NCI-H146 treated with DMSO at 0.1 percent for 48 hours (cell line): ENCODE measurements around the gene PCSK1.
"Not testable (repeated sequence)": the region's sequence is repeated elsewhere in the genome, so short reads cannot be mapped to it uniquely, and the experiment has no call there.

Experiments
- DNase-seq: peaks from one replicate; lab custom pipeline; 2025; ENCODE audit not compliant: unreplicated experiment; lab: John Stamatoyannopoulos, UW

PCSK1 gene

GRCh38 chr5:96427824-96428223 lies 5.2 kb downstream of the PCSK1 start:
- DNase-seq: no peak

GRCh38 chr5:96426831-96427230 lies 6.2 kb downstream of the PCSK1 start:
- no peak for DNase-seq

GRCh38 chr5:96425443-96425842 lies 7.6 kb downstream of the PCSK1 start:
- no peak for DNase-seq

- no peak for DNase-seq
Measured at GRCh38 chr5:96415897-96416296, 17.2 kb downstream of the PCSK1 start.

GRCh38 chr5:96412868-96413449 lies 20.1 kb downstream of the PCSK1 start:
- DNase-seq: no peak

- no peak for DNase-seq
Measured at GRCh38 chr5:96410013-96410412, 23.0 kb downstream of the PCSK1 start.

- DNase-seq: no peak
Measured at GRCh38 chr5:96408841-96409538, 24.1 kb downstream of the PCSK1 start.

GRCh38 chr5:96408210-96408777 lies 24.8 kb downstream of the PCSK1 start:
- no peak for DNase-seq

GRCh38 chr5:96407436-96407835 lies 25.6 kb downstream of the PCSK1 start:
- DNase-seq: no peak

GRCh38 chr5:96404191-96404867 lies 28.7 kb downstream of the PCSK1 start:
- no peak for DNase-seq

GRCh38 chr5:96402500-96402899 lies 30.5 kb downstream of the PCSK1 start:
- no peak for DNase-seq

- DNase-seq: no peak
Measured at GRCh38 chr5:96396878-96397277, 36.2 kb downstream of the PCSK1 start.

- not testable (repeated sequence) for DNase-seq
Measured at GRCh38 chr5:96395295-96395694, 37.8 kb downstream of the PCSK1 start.

- DNase-seq: no peak
Measured at GRCh38 chr5:96391921-96392320, 41.1 kb downstream of the PCSK1 start.

- DNase-seq: no peak
Measured at GRCh38 chr5:96388176-96388575, 44.9 kb downstream of the PCSK1 start.

- DNase-seq: no peak
Measured at GRCh38 chr5:96387616-96388015, 45.4 kb downstream of the PCSK1 start.

- no peak for DNase-seq
Measured at GRCh38 chr5:96385538-96385937, 47.5 kb downstream of the PCSK1 start.

- DNase-seq: no peak
Measured at GRCh38 chr5:96384353-96384752, 48.7 kb downstream of the PCSK1 start.

GRCh38 chr5:96381526-96381925 lies 51.5 kb downstream of the PCSK1 start:
- peak; percentile 12 for DNase-seq

GRCh38 chr5:96379896-96380295 lies 53.2 kb downstream of the PCSK1 start:
- no peak for DNase-seq

GRCh38 chr5:96377597-96377996 lies 55.5 kb downstream of the PCSK1 start:
- DNase-seq: no peak

GRCh38 chr5:96377167-96377566 lies 55.9 kb downstream of the PCSK1 start:
- DNase-seq: no peak
